HEK293 (cell line): ENCODE measurements around the gene WFS1.
A peak's percentile ranks its signal among the peaks of the same experiment; 100 is the strongest.

ENCODE experiments used
- CTCF ChIA-PET: fragments of 350-600 bp; formaldehyde crosslinking; extraction: SDS; loops from one replicate; lab custom pipeline; 2021; ENCODE audit warnings: antibody characterized with exemption; lab: Yijun Ruan, JAX
- POLR2A ChIA-PET: fragments of 300-600 bp; formaldehyde crosslinking; extraction: SDS; loops from one replicate; lab custom pipeline; 2020; ENCODE audit warnings: antibody characterized with exemption, inconsistent platforms; lab: Yijun Ruan, JAX
- H3K27ac ChIP-seq: fragments of 200-500 bp; sonication (Bioruptor generic); 2 replicates; pipeline ENCODE4 v1.5.1; 2014; ENCODE audit warnings: low read depth, low read length, control low read depth, inconsistent platforms; ENCODE audit errors: extremely low read depth
- H3K36me3 ChIP-seq, 2 experiments: fragments of 200-500 bp in 1 of 2; sonication (Bioruptor generic) in 1 of 2; 1 replicate in 1 of 2; 2 replicates in 1 of 2; pipeline ENCODE4 v1.5.1; 2014 to 2017; ENCODE audit warnings: inconsistent platforms in 2 of 2, low read length in 2 of 2; ENCODE audit not compliant: control insufficient read depth in 2 of 2, insufficient read depth in 1 of 2
- H3K4me1 ChIP-seq: fragments of 200-500 bp; sonication (Bioruptor generic); 2 replicates; pipeline ENCODE4 v1.5.1; 2014; ENCODE audit warnings: mild to moderate bottlenecking, low read length, inconsistent platforms; ENCODE audit not compliant: control insufficient read depth, insufficient read depth
- H3K4me3 ChIP-seq: 2 replicates; pipeline ENCODE4 v1.5.1; 2011; ENCODE audit warnings: low read depth, mild to moderate bottlenecking, control low read depth, low read length, moderate library complexity
- H3K9me3 ChIP-seq: fragments of 200-500 bp; sonication (Bioruptor generic); 2 replicates; pipeline ENCODE4 v1.5.1; 2014; ENCODE audit warnings: low read depth, low read length, inconsistent platforms; ENCODE audit not compliant: control insufficient read depth, insufficient read depth
- AEBP2 ChIP-seq: fragments of 450-650 bp; formaldehyde crosslinking; IDR thresholded peaks from 2 replicates; pipeline ENCODE4 v1.5.1; 2016; ENCODE audit warnings: missing biosample characterization, missing genetic modification characterization, borderline replicate concordance
- FEZF1 ChIP-seq: fragments of 450-650 bp; formaldehyde crosslinking; IDR thresholded peaks from 2 replicates; pipeline ENCODE4 v1.5.1; 2016; ENCODE audit warnings: missing biosample characterization, missing genetic modification characterization
- GLIS1 ChIP-seq: fragments of 450-650 bp; formaldehyde crosslinking; IDR thresholded peaks from 2 replicates; pipeline ENCODE4 v1.5.1; 2016; ENCODE audit warnings: missing biosample characterization, missing genetic modification characterization
- GLIS2 ChIP-seq: fragments of 450-650 bp; formaldehyde crosslinking; IDR thresholded peaks from 2 replicates; pipeline ENCODE4 v1.5.1; 2016; ENCODE audit warnings: missing biosample characterization, missing genetic modification characterization
- KLF16 ChIP-seq: fragments of 450-650 bp; formaldehyde crosslinking; IDR thresholded peaks from 2 replicates; pipeline ENCODE4 v1.5.1; 2017; ENCODE audit warnings: missing biosample characterization, missing genetic modification characterization
- PBX3 ChIP-seq: sonication (generic); formaldehyde crosslinking; IDR thresholded peaks from 2 replicates; pipeline ENCODE4 v1.8.1; 2022; ENCODE audit warnings: mild to moderate bottlenecking, moderate library complexity, missing genetic modification reagents
- PRDM2 ChIP-seq: fragments of 450-650 bp; formaldehyde crosslinking; IDR thresholded peaks from 2 replicates; pipeline ENCODE4 v1.5.1; 2016; ENCODE audit warnings: missing biosample characterization, missing genetic modification characterization, borderline replicate concordance
- SP2 ChIP-seq: fragments of 450-650 bp; formaldehyde crosslinking; IDR thresholded peaks from 2 replicates; pipeline ENCODE4 v1.5.1; 2016; ENCODE audit warnings: missing biosample characterization, missing genetic modification characterization
- SP3 ChIP-seq: fragments of 450-650 bp; formaldehyde crosslinking; IDR thresholded peaks from 2 replicates; pipeline ENCODE4 v1.5.1; 2016; ENCODE audit warnings: missing biosample characterization, missing genetic modification characterization
- ZBTB17 ChIP-seq: fragments of 450-650 bp; formaldehyde crosslinking; IDR thresholded peaks from 2 replicates; pipeline ENCODE4 v1.5.1; 2016; ENCODE audit warnings: missing biosample characterization, missing genetic modification characterization
- ZEB2 ChIP-seq: fragments of 450-650 bp; formaldehyde crosslinking; IDR thresholded peaks from 2 replicates; pipeline ENCODE4 v1.5.1; 2016; ENCODE audit warnings: missing biosample characterization, missing genetic modification characterization
- ZFP41 ChIP-seq: fragments of 450-650 bp; formaldehyde crosslinking; IDR thresholded peaks from 2 replicates; pipeline ENCODE4 v1.5.1; 2016; ENCODE audit warnings: missing biosample characterization, missing genetic modification characterization, borderline replicate concordance
- ZIC2 ChIP-seq: fragments of 450-650 bp; formaldehyde crosslinking; IDR thresholded peaks from 2 replicates; pipeline ENCODE4 v1.5.1; 2016; ENCODE audit warnings: missing biosample characterization, missing genetic modification characterization
- ZNF23 ChIP-seq: fragments of 450-650 bp; formaldehyde crosslinking; IDR thresholded peaks from 2 replicates; pipeline ENCODE4 v1.5.1; 2016; ENCODE audit warnings: missing biosample characterization, missing genetic modification characterization, borderline replicate concordance
- ZNF239 ChIP-seq: fragments of 450-650 bp; formaldehyde crosslinking; IDR thresholded peaks from 2 replicates; pipeline ENCODE4 v1.5.1; 2016; ENCODE audit warnings: missing biosample characterization, missing genetic modification characterization
- ZNF394 ChIP-seq: fragments of 450-650 bp; formaldehyde crosslinking; IDR thresholded peaks from 2 replicates; pipeline ENCODE4 v1.5.1; 2016; ENCODE audit warnings: missing biosample characterization, missing genetic modification characterization, mild to moderate bottlenecking, moderate library complexity, borderline replicate concordance
- ZNF423 ChIP-seq: fragments of 450-650 bp; formaldehyde crosslinking; IDR thresholded peaks from 2 replicates; pipeline ENCODE4 v1.5.1; 2016; ENCODE audit warnings: missing biosample characterization, missing genetic modification characterization
- ZNF426 ChIP-seq: fragments of 450-650 bp; formaldehyde crosslinking; IDR thresholded peaks from 2 replicates; pipeline ENCODE4 v1.5.1; 2017; ENCODE audit warnings: missing biosample characterization, missing genetic modification characterization, mild to moderate bottlenecking, inconsistent platforms, moderate library complexity
- ZNF433 ChIP-seq: fragments of 450-650 bp; formaldehyde crosslinking; IDR thresholded peaks from 2 replicates; pipeline ENCODE4 v1.5.1; 2016; ENCODE audit warnings: missing biosample characterization, missing genetic modification characterization, low read depth
- ZNF449 ChIP-seq: fragments of 450-650 bp; formaldehyde crosslinking; IDR thresholded peaks from 2 replicates; pipeline ENCODE4 v1.5.1; 2017; ENCODE audit warnings: missing biosample characterization, mild to moderate bottlenecking, missing genetic modification characterization, moderate library complexity
- ZNF544 ChIP-seq: fragments of 450-650 bp; formaldehyde crosslinking; IDR thresholded peaks from 2 replicates; pipeline ENCODE4 v1.5.0; 2017; ENCODE audit warnings: missing biosample characterization, missing genetic modification characterization
- ZNF558 ChIP-seq: fragments of 450-650 bp; formaldehyde crosslinking; IDR thresholded peaks from 2 replicates; pipeline ENCODE4 v1.5.1; 2016; ENCODE audit warnings: missing biosample characterization, missing genetic modification characterization
- ZNF600 ChIP-seq: fragments of 450-650 bp; formaldehyde crosslinking; IDR thresholded peaks from 2 replicates; pipeline ENCODE4 v1.5.1; 2016; ENCODE audit warnings: missing biosample characterization, missing genetic modification characterization
- ZNF76 ChIP-seq: fragments of 450-650 bp; formaldehyde crosslinking; IDR thresholded peaks from 2 replicates; pipeline ENCODE4; 2016; ENCODE audit warnings: low read depth, missing biosample characterization, missing genetic modification characterization, borderline replicate concordance

The WFS1 gene

GRCh38 chr4:6269616-6270511, at the start of gene WFS1:
Gene WFS1 (plus strand): TSS chr4:6269850. CDS start chr4:6277456, 7,606 bp downstream.
- peak within 1 kb of the TSS; percentile 87 for H3K4me3 ChIP-seq
- ChIA-PET CTCF (interaction anchor here (1.0 to 1.5 kb wide), 3 partner anchors 19 to 64 kb away, joined by 5 to 7 read pairs (median 6); no protein-coding TSS in a partner anchor), POLR2A (interaction anchor here (0.6 to 1.2 kb wide), 3 partner anchors 13 to 404 kb away, joined by 3 to 8 read pairs (median 7); a partner anchor contains a TSS)
- H3K36me3 ChIP-seq: no peaks in the 10 kb centered on the region
- H3K9me3 ChIP-seq: no peaks in the 10 kb centered on the region
- H3K4me1 ChIP-seq: no peaks in the 10 kb centered on the region
- H3K27ac ChIP-seq: peak within 1 kb of the TSS; percentile 50; the same call in 1 of the 2 replicates
- TF ChIP-seq AEBP2 (tag by site-specific recombination) (no peak), ZNF394 (tag by site-specific recombination) (peak; percentile 48; the same call in 1 of the 2 replicates), GLIS2 (tag by site-specific recombination) (peak; percentile 77), ZNF558 (no peak), FEZF1 (no peak), ZNF423 (no peak), ZNF433 (no peak), ZNF449 (tag by site-specific recombination) (no peak), ZNF426 (tag by site-specific recombination) (no peak), GLIS1 (tag by site-specific recombination) (peak; percentile 58), ZIC2 (tag by site-specific recombination) (peak; percentile 12; the same call in 1 of the 2 replicates), ZNF600 (tag by site-specific recombination) (peak; percentile 66), KLF16 (0 out of 2 replicates have a peak, but pooled peaks have one; percentile 40), ZNF544 (tag by site-specific recombination) (no peak), ZBTB17 (tag by site-specific recombination) (peak; percentile 48; the same call in 1 of the 2 replicates), SP3 (tag by site-specific recombination) (peak; percentile 77; the same call in 1 of the 2 replicates), ZNF76 (tag by site-specific recombination) (peak; percentile 44; the same call in 1 of the 2 replicates), ZNF23 (no peak), SP2 (tag by site-specific recombination) (peak; percentile 90), ZFP41 (tag by site-specific recombination) (no peak), ZEB2 (tag by site-specific recombination) (no peak), ZNF239 (tag by site-specific recombination) (no peak), PRDM2 (no peak), PBX3 (CRISPR knock-in tag) (peak; percentile 97)
